TTC549 (cell line): ENCODE data around the gene CORT.
"Not testable (repeated sequence)": the region's sequence is repeated elsewhere in the genome, so short reads cannot be mapped to it uniquely, and the experiment has no call there.

Experiments
- FAIRE-seq: peaks from 2 replicates; lab custom pipeline; 2012; peaks lifted over from hg19 to GRCh38; lab: Jason Lieb, UNC

The CORT gene

DNA sequence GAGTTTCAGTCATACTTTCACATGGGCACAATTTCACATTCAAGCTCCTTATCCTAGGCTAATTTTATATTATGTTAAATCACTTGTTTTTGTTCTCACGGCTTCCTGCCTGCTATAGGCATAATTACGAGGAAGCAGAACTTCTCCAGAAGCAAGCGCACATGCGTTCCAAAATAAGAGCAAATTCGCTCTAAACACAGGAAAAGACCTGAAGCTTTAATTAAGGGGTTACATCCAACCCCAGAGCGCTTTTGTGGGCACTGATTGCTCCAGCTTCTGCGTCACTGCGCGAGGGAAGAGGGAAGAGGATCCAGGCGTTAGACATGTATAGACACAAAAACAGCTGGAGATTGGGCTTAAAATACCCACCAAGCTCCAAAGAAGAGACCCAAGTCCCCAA is at the start of gene CORT:
CORT (plus strand) TSS at position 281 of the 400 bp plus-strand sequence. CDS start 193 bp downstream, outside the sequence.
- no peak for FAIRE-seq

DNA sequence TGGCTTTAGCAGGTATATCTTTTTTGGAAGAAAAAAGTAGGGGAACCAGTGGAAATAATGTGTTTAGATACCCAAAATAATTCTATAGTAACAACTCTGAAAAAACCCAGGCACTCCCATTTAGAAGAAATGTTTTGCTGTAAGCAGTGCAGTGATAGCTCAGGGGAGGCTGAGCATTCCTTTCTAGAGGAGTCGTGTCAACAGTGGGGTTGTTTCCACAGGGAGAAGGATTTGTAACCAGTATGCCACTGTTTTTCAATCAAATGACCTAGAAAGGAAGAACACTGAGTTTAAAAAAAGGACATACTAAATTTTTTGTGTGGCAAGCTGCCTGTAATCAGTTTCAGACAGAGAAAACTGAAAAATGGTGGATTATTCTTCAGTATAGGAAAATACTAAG is 48.5 kb upstream of the CORT start:
- FAIRE-seq, result no peak

DNA sequence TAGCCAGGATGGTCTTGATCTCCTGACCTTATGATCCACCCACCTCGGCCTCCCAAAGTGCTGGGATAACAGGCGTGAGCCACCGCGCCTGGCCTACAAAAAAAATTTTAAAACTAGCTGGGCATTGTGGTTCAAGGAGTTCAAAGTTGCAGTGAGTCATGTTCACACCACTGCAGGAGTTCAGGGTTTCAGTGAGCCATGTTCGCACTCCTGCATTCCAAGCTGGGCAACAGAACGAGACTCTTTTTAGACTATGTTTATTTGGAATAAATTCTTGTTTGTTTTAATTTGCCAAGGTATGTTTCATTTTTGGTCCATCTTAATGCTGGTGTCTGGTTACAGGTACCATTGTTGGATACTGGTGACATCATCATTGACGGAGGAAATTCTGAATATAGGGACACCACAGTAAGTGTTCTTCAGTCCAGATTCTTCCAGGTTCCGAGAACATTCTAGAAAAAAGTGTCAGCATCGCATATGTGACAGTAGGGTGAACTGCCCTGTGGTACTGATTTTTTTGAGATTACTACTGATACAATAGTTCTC is 47.0 kb upstream of the CORT start:
- no peak for FAIRE-seq

DNA sequence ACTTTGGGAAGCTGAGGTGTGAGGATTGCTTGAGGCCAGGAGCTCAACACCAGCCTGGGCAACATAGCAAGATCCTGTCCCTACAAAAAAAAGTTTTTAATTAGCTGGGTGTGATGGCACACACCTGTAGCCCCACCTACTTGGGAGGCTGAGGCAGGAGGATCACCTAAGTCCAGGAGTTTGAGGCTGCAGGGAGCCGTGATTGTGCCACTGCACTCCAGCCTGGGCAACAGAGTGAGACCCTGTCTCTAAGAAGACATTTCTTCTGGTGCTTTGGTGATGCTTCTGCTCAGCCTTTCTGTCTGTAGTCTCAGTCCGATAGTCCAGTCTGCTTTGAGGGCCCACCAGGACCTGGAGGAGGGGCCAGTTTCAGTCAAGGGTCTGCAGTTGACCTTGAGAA is 42.6 kb upstream of the CORT start:
- FAIRE-seq, result no peak

- no peak for FAIRE-seq
Observed at GRCh38 chr1:10415211-10415930, 34.5 kb upstream of the CORT start.

DNA sequence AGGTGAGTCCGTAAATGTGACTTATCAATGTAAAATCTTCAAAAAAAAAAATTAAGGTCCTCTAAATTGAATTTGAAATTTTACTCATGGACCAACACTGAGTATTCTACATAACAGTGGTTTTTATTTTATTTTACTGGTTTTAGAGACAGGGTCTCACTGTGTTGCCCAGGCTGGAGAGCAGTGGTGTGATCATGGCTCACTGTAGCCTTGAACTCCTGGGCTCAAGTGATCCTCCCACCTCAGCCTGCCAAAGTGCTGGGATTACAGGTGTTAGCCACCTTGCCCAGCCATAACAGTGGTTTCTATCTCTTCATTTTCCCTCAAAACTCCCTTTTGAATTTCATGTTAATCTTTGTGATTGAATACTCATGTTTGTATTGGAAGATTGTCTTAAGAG is 33.9 kb upstream of the CORT start:
- FAIRE-seq, result not testable (repeated sequence)

GRCh38 chr1:10418741-10419140 is 31.1 kb upstream of the CORT start:
- FAIRE-seq, result not testable (repeated sequence)

DNA sequence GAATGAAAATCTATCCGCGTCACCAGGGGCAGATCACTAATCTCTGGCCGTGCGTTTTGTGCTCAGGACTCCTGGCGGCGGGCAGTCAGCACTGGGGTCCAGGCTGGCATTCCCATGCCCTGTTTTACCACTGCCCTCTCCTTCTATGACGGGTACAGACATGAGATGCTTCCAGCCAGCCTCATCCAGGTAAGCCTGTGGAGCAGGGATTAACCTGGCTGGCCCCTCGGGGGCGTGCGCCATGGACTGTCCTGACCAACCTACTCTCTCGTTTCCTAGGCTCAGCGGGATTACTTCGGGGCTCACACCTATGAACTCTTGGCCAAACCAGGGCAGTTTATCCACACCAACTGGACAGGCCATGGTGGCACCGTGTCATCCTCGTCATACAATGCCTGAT is 30.5 kb upstream of the CORT start:
- no peak for FAIRE-seq

DNA sequence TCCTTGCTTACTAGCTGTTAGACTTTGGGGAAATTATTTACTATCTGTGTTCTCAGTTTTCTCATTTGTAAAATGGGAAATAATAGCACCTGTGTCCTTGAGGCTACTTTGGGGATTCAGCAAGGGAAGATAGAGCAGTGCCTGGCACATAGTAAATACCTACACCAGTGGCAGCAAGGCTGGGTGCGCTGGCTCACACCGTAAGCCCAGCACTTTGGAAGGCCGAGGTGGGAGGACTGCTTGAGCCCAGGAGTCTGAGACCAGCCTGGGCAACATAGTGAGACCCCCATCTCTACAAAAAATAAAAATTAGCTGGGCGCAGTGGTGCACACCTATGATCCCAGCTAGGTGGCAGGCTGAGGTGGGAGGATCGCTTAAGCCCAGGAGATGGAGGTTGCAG is 28.2 kb upstream of the CORT start:
- no peak for FAIRE-seq

GRCh38 chr1:10424034-10424433 is 25.8 kb upstream of the CORT start:
- no peak for FAIRE-seq

GRCh38 chr1:10424651-10425050 is 25.2 kb upstream of the CORT start:
- FAIRE-seq, result no peak

- not testable (repeated sequence) for FAIRE-seq
Observed at GRCh38 chr1:10425826-10426534, 23.9 kb upstream of the CORT start.

- FAIRE-seq, result not testable (repeated sequence)
Observed at GRCh38 chr1:10426535-10426848, 23.3 kb upstream of the CORT start.

- FAIRE-seq, result no peak
Observed at GRCh38 chr1:10428984-10429383, 20.8 kb upstream of the CORT start.

DNA sequence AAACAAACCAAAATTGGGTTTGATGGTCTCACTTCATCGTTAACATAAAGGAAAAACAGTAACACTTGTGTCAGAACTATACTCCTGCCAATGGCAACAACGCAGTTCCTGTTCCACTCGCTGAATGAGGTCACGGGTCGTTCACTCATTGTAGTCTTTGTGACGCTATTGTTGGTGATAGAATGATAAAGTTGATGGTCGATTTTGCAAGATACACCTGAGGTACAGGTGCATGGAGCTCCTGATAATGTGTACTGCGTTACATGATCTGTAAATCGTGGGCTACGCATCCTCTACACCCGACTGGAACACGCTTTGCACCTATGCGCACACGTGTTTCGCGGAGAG is 20.0 kb upstream of the CORT start:
- FAIRE-seq, result no peak

DNA sequence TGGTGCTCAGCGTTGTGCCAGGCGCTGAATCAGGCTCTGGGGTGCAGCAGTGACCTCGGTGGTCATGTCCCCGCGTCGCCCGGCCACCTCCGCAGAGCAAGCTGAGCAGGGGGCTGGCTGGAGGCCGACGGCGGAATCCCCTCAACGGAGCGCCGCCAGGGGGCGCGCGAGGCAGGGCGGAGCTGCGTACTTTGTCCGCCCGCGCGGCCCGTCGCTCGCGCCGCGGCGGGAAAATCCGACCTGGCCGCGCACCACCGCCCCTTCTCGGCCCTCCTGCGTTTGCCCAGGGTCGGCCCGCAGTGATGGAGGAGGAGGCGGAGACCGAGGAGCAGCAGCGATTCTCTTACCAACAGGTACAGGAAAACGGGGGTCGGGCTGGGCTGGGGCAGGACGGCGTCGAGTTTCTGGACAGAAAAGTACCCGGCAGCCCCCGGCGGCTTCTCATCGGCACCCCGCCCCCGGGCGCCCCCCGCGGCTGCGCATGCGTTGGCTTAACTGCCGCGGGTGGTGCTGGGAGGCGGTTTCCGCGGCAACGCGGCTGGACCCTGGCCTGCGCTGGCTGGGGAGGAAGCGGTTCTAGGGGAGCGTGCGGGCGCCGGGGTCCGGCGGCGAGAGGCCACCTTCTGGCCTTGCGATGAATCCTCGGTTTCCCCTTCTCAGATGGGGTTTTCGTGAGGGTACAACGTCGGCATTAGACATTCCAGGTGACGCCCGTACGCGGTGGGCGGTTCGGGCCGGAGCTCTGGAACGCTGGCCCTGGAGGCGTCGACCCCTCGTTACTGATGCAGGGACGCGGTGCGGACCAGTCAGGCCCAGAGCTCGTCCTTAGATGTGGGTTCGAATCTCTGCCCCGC is 19.4 kb upstream of the CORT start, which contains the start of gene CENPS:
CENPS (plus strand) TSS at position 218 of the 854 bp plus-strand sequence; CDS start at position 303, 85 bp downstream.
- no peak for FAIRE-seq

DNA sequence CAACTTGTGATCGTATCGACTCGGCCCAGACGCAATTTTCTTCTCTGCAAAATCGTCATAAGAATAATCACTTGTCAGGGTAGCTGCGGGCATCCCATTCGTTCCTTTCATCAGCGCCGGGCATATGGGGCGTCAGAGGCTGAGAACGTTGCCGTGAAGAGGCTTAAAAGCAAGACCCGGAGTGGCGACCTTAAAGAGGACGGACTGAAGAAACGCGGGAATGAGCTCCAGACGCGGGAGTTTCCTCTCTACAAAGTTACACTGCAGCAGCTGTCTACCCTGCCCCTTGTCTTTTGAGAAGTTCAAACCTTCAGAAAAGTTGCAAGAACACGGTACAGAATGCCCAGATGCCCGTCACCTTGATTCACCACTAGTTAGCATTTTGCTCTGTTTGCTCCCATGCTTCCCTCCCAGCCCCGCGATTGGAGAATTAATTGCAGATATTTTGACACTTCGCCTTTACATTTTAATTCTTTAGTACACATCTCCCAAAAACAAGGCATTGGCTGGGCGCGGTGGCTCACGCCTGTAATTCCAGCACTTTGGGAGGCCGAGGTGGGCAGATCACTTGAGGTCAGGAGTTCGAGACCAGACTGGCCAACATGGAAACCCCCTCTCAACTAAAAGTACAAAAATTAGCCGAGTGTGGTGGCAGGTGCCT is 18.6 kb upstream of the CORT start:
- FAIRE-seq, result no peak

DNA sequence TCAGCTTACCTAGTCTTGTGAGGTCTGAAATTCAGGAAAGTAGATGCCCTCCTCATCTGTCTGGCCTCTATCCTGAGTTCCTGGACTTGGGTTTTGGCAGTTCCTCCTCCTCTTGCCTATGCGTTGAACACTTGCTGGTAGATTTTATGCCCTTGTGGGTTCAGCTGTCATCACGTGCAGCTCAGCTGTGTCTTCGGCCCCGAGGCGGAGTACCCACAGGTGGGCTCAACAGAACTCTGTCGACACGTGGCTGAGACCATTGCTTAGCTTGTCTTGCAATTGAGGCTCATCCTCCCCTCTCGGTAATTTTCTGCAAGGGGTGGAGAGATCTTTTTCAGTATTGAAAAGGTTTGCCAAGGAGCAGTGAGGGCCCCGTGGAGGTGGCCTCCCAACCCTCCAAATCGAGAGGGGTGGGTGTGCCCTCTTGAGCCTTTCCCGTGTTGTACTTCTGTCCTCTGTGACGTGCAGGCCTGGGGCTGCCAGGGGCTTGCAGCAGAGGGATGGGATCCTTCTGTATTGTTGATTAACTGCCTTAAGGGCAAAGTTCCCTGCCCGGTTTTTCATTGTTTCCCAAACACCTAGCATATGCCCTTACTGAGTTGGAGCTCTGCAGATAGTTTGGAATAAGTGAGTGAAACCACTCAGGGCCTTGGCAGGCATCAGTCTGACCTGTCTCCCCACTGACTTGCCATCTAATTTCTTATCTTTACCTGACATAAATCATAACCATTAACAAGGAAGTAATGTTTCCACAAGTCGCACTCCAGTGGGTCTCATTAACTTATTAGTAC is 16.7 kb upstream of the CORT start:
- FAIRE-seq, result no peak

GRCh38 chr1:10433790-10434189 is 16.0 kb upstream of the CORT start:
- FAIRE-seq, result no peak

GRCh38 chr1:10434590-10434989 is 15.2 kb upstream of the CORT start:
- FAIRE-seq, result no peak

- FAIRE-seq, result no peak
Observed at GRCh38 chr1:10437052-10437451, 12.8 kb upstream of the CORT start.
